ENCODE results near the gene CCDC33. TPM values are rescaled to one million over a fixed set of nuclear protein-coding genes. Genes with fewer than 3 reads are reported as not detected.
A peak's percentile ranks its signal among the peaks of the same experiment; 100 is the strongest.

CCDC33 gene
- total and polyA plus RNA-seq, 2 experiments from 2014 or later = 2.6 to 2.8 TPM

DNA sequence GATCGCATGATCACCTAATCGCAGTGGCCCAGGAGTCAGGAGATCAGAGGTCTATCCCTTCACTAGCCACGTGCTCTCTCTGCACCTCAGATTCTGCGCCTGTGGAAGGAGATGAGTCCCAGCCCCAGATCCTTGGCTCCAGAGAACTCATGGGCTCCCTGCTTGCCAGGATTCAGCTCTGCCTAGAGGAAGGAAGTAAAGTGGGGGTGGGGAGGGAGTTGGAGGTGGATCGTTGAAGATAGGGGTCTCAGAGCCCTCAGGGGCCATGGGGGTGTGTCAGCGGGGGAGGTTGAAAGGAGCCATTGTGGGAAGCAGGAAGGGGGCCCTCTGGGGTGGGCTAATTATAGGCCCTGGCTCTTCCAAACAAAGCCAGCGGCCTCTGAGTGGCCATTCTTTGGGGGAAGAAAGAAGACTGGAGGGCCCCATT lies 22.3 kb upstream of the CCDC33 start (continued):
- TF ChIP-seq NANOG (IDR thresholded peaks at IDR 0.05; ENCODE audit: borderline replicate concordance) = no peak
- no peak for TF ChIP-seq EZH2 (IDR thresholded peaks at IDR 0.05; ENCODE audit: low read depth, unreplicated experiment)
- TF ChIP-seq, protein P1, sequence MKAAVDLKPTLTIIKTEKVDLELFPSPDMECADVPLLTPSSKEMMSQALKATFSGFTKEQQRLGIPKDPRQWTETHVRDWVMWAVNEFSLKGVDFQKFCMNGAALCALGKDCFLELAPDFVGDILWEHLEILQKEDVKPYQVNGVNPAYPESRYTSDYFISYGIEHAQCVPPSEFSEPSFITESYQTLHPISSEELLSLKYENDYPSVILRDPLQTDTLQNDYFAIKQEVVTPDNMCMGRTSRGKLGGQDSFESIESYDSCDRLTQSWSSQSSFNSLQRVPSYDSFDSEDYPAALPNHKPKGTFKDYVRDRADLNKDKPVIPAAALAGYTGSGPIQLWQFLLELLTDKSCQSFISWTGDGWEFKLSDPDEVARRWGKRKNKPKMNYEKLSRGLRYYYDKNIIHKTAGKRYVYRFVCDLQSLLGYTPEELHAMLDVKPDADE (IDR thresholded peaks at IDR 0.05) = no peak
- no peak for TF ChIP-seq CREB1 (CRISPR knock-in tag; IDR thresholded peaks at IDR 0.05; ENCODE audit: low read depth)
- TF ChIP-seq ZNF114 (CRISPR knock-in tag; IDR thresholded peaks at IDR 0.05) = no peak

DNA sequence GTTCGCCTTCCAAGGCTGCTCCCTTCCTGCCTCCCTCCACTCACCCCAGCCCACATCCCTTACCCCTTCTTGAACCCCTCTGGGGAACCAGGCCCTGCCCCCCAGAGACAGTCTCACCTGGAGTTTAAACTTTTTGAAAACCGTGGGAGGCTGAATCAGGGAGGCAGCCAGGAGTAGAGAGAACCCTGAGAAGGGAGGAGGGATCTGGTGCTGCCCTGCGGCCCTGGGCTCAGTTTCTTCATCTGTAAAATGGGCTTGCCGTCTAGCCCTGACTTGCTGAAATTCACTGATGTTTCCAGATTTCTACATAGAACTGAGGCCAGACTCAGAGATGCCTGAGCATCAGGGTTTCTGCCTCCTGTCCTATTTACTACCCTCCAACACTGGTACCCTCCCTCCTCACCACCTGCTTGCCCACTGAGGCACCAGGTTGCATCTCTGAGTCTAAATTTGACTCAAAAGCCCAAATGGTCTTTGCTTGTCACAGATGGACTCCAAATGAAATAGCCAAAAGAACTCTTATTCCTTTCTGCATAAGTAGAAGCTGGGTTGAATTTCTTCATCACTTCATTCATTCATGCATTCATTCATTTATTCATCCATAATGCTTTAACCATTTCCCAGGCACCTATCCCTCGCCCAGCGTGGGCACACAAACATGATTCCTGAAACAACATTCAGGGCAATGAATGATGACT lies 21.7 kb upstream of the CCDC33 start:
- no peak overlapping the region for H3K27ac ChIP-seq (ENCODE audit: low read depth)
- no peak for ATAC-seq
- peak overlapping the region; percentile 67 for H3K4me2 ChIP-seq
- TF ChIP-seq REST (IDR thresholded peaks at IDR 0.05; ENCODE audit: unreplicated experiment) (no peak), ZNF114 (CRISPR knock-in tag; IDR thresholded peaks at IDR 0.05) (no peak), ZNF331 (CRISPR knock-in tag; IDR thresholded peaks at IDR 0.05; ENCODE audit: low read depth) (no peak), EZH2phosphoT487 (IDR thresholded peaks at IDR 0.05; ENCODE audit: unreplicated experiment) (no peak), ZNF462 (CRISPR knock-in tag; IDR thresholded peaks at IDR 0.05) (no peak), EZH2 (IDR thresholded peaks at IDR 0.05; ENCODE audit: low read depth, unreplicated experiment) (no peak), POLR2AphosphoS5 (IDR thresholded peaks at IDR 0.05; ENCODE audit: low read depth) (no peak), NANOG (IDR thresholded peaks at IDR 0.05; ENCODE audit: borderline replicate concordance) (no peak)
- TF ChIP-seq, protein P2, sequence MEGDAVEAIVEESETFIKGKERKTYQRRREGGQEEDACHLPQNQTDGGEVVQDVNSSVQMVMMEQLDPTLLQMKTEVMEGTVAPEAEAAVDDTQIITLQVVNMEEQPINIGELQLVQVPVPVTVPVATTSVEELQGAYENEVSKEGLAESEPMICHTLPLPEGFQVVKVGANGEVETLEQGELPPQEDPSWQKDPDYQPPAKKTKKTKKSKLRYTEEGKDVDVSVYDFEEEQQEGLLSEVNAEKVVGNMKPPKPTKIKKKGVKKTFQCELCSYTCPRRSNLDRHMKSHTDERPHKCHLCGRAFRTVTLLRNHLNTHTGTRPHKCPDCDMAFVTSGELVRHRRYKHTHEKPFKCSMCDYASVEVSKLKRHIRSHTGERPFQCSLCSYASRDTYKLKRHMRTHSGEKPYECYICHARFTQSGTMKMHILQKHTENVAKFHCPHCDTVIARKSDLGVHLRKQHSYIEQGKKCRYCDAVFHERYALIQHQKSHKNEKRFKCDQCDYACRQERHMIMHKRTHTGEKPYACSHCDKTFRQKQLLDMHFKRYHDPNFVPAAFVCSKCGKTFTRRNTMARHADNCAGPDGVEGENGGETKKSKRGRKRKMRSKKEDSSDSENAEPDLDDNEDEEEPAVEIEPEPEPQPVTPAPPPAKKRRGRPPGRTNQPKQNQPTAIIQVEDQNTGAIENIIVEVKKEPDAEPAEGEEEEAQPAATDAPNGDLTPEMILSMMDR (conservative IDR thresholded peaks at IDR 0.05; ENCODE audit: low read depth in 2 of 2) = no peak

More for the DNA sequence above, 21.7 kb upstream of the CCDC33 start:
- H3K27ac Mint-ChIP-seq = no peak overlapping the region
- H3K27me3 ChIP-seq (ENCODE audit: insufficient read depth) = peaks cover 59% of the 10 kb centered on the region
- H3K4me1 Mint-ChIP-seq = peaks cover 65% of the 10 kb centered on the region
- peaks cover 14% of the 10 kb centered on the region; the same call in 2 of the 3 replicates for H3K36me3 Mint-ChIP-seq (ENCODE audit: low read depth)
- no peaks in the 10 kb centered on the region for H3K79me2 ChIP-seq (replicated peaks; ENCODE audit: insufficient read depth)
- H3K4me1 ChIP-seq (ENCODE audit: insufficient read depth) = peaks cover 60% of the 10 kb centered on the region
- peak overlapping the region; percentile 43; the same call in 2 of the 3 replicates for H3K4me3 Mint-ChIP-seq
- no peak for DNase-seq (ENCODE audit: low spot score)
- no peak overlapping the region for H2AFZ ChIP-seq
- H3K36me3 ChIP-seq (ENCODE audit: insufficient read depth) = no peaks in the 10 kb centered on the region
- H3K9me2 ChIP-seq (ENCODE audit: insufficient read depth) = no peaks in the 10 kb centered on the region
- H3K4me3 ChIP-seq = peak overlapping the region; percentile 32
- peaks cover 9% of the 10 kb centered on the region for H3F3A ChIP-seq (replicated peaks; ENCODE audit: low read depth)
- H3K9me3 Mint-ChIP-seq = no peaks in the 10 kb centered on the region; the same call in 1 of the 3 replicates
- peaks cover 53% of the 10 kb centered on the region for H3K27me3 Mint-ChIP-seq (ENCODE audit: insufficient read depth, low read depth, poor library complexity)
- H4K20me1 ChIP-seq (replicated peaks; ENCODE audit: insufficient read depth) = peaks cover 4% of the 10 kb centered on the region; the same call in 1 of the 2 replicates

Measured in GM23338 (cell line).